GM12864 (cell line): ENCODE results near the gene CLPSL1.

Source experiments
- DNase-seq: peaks from one replicate; pipeline ENCODE4 v3.0.0-alpha.2; 2011; ENCODE audit warnings: low read depth
- H3K4me3 ChIP-seq: 2 replicates; pipeline ENCODE4 v1.5.1; 2011; ENCODE audit warnings: mild to moderate bottlenecking, low read depth, low read length, control low read depth
- TF ChIP-seq, protein P1 (sequence below): IDR thresholded peaks from 2 replicates; pipeline ENCODE4 v1.5.1; 2011; ENCODE audit warnings: low read depth, mild to moderate bottlenecking, moderate library complexity, low read length, control low read depth, inconsistent platforms; ENCODE audit errors: missing control alignments

CLPSL1 gene

DNA sequence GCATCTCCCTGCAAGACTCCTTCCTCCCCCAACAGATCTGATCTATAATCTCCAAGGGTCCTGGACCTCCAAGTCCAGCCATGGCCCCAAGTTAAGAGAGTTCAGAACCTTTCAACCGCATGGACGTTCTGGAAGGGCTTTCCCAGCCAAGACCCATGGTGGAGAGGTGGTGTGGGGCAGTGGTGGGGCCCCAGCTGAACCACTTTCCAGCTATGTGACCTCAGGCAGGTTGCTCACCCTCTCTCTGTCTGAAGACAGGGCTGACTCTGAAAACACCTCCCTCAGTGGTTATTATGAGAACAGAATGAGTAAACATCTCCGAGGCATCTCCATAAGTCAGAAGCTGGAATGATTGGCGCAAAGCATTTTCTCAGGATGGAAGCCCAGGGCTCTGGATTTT is 15.4 kb downstream of the CLPSL1 start:
- no peak for DNase-seq
- H3K4me3 ChIP-seq, result no peak overlapping the region
- TF ChIP-seq, protein P1, sequence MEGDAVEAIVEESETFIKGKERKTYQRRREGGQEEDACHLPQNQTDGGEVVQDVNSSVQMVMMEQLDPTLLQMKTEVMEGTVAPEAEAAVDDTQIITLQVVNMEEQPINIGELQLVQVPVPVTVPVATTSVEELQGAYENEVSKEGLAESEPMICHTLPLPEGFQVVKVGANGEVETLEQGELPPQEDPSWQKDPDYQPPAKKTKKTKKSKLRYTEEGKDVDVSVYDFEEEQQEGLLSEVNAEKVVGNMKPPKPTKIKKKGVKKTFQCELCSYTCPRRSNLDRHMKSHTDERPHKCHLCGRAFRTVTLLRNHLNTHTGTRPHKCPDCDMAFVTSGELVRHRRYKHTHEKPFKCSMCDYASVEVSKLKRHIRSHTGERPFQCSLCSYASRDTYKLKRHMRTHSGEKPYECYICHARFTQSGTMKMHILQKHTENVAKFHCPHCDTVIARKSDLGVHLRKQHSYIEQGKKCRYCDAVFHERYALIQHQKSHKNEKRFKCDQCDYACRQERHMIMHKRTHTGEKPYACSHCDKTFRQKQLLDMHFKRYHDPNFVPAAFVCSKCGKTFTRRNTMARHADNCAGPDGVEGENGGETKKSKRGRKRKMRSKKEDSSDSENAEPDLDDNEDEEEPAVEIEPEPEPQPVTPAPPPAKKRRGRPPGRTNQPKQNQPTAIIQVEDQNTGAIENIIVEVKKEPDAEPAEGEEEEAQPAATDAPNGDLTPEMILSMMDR, result no peak

DNA sequence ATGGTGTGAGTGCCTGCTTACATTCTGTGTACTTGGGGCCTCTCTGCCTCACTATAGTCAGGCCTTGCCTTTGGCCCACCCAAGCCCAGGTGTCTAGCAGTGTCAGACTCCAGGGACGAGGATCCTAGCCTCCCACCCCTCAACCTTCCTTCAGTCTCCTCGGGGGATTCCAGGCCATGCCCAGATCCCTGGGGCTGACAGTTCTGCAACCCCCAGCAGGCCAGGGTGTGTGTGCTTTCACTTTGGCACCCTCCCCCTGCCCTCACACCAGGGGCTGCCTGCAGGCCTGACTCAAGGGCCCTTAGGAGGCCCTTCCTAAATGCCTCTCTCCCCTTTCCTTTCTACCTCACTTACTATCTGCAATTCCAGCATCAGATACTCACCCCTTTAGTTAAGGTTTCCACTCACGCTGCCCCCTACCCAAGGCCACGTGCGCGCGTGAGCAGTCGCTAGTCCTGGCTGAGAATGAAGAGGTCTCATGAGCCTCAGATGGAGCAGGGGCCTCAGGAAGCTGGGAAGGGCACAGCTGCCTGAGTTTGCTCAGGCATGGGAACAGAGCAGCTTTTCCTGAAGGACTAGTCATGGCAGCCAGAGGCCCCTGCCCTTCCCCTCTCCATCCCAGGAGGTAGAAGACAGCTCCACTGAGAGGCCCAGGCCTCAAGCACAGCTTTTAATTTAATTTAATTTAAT is 17.2 kb downstream of the CLPSL1 start:
- no peak overlapping the region for H3K4me3 ChIP-seq
- DNase-seq, result no peak
- TF ChIP-seq, protein P1, result no peak

DNA sequence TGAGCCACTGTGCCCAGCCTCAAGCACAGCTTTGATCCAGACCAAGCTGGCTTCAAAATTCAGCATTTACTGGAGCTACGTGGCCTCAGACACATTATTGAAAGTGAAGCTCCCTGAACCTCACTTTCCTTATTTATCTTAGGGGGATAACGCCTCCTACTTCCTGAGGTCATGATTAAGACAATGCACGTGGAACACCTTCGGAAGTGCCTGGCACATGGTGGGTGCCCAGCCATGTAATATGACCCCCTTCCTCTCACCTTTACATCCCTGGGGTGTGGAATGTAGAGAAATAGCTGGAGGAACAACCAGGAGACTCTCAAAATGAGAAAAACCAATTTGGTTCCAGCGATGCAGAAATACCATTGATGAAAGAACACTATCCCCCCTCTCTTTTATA is 17.9 kb downstream of the CLPSL1 start:
- TF ChIP-seq, protein P1, result no peak
- H3K4me3 ChIP-seq, result no peak overlapping the region
- DNase-seq, result no peak

DNA sequence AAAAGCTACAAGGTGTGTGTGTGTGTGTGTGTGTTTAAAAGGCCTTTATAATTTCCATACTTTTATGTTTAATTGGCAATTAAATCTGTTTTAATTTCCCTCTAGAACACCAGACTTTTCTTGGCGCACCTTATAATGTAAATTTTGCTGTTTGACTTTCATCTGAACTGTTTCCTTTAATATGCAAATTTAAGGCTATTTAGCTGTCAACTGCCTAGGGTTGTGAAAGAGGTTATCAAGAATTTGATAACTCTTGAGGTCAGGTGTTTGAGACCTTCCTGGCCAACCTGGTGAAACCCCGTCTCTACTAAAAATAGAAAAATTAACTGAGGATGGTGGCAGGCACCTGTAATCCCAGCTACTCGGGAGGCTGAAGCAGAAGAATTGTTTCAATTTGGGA is 20.3 kb downstream of the CLPSL1 start:
- TF ChIP-seq, protein P1, result no peak
- no peak overlapping the region for H3K4me3 ChIP-seq
- DNase-seq, result no peak

DNA sequence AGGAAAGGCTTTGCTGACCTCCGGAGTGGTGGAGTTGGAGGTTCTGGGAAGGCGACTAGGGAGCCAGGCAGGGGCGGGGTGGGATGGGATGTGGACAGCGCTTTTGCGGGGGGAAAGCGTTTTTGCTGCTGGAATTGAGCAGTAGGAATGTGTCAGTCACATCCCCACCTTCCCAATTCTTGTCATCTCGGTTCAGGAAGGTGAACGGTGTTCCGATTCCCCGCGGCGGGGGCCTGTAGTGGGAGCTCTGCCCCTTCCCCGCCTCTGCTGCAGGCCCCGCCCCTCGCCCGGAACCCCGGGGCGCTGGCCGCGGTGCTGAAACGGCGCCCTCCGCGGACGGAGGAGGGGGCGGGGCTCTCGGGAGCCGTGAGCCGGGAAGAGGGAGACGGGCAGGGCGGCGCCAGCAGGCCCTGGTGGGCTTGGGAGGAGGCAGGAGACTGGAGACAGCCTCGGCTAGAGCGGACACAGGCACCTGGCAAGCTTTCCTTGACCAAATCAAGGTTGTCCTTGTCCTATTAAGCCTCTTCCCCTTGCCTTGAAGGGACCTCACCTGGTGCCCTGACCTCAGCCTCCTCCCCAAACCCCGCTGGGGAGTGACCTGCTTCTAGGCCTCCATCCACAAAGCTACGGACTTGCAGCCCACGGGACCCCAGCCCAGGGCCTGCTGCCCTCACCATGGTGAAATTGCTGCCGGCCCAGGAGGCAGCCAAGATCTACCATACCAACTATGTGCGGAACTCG is 24.3 kb downstream of the CLPSL1 start, which contains the start of gene LHFPL5:
LHFPL5 (plus strand) TSS at position 357 of the 741 bp plus-strand sequence; CDS start at position 676, 319 bp downstream.
- DNase-seq, result no peak
- H3K4me3 ChIP-seq, result no peak within 1 kb of the TSS
- TF ChIP-seq, protein P1, result no peak

DNA sequence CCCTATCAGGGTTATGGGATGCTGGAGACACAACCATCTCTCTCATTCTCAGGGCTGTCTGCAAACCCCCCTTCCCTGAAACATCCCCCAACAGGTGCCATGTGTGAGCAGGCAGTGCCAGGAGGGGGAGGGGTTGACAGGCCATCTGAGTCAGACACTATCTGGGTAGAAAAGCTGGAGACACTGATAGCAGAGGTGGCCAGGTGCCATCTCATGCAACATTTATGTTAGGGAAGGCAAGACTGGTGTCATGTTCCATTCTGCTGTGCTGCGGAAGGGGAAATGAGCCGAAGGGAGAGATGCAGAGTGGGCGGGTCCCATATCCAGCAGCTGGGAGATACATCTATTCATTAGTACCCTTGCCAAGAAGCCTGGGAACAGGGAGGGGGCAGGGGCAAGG is 27.9 kb downstream of the CLPSL1 start:
- no peak overlapping the region for H3K4me3 ChIP-seq
- TF ChIP-seq, protein P1, result no peak
- no peak for DNase-seq
